ENCODE data around the gene MAML1. TPM values are rescaled to one million over a fixed set of nuclear protein-coding genes. Genes with fewer than 3 reads are reported as not detected.

MAML1 gene
- total and polyA plus RNA-seq, 10 of the 15 experiments (the other 5 are each of a cell fraction or from before 2014, with no cell fraction given) = 0.42 to 23.9 (median 7.3) TPM

GRCh38 chr5:179734536-179735164 is 2.0 kb downstream of the MAML1 start:
- Histone ChIP-seq H3K9me3 (replicated peaks; ENCODE audit: control insufficient read depth, insufficient read depth, low read length) (no peaks in the 10 kb centered on the region), H3K36me3 (ENCODE audit: control insufficient read depth in 2 of 2, insufficient read depth in 2 of 2, low read length in 1 of 2) (peaks cover 0 to 13% of the 10 kb centered on the region in 2 experiments; a peak in 2 of 4 replicates), H3K4me2 (ENCODE audit: control insufficient read depth, insufficient read depth) (peak overlapping the region; percentile 36), H3K27me3 (replicated peaks in 1 of 2; ENCODE audit: control insufficient read depth in 2 of 2, insufficient read depth in 2 of 2, low read length in 1 of 2) (no peaks in the 10 kb centered on the region), H3K4me1 (ENCODE audit: control insufficient read depth, insufficient read depth, low read length) (peaks cover 6% of the 10 kb centered on the region; the same call in 1 of the 2 replicates), H3K4me3 (peak overlapping the region; percentile 84), H4K20me1 (ENCODE audit: control insufficient read depth, insufficient read depth) (no peaks in the 10 kb centered on the region; the same call in 1 of the 2 replicates), H2AFZ (ENCODE audit: control insufficient read depth, low read depth, low read length) (no peak overlapping the region), H3K27ac (ENCODE audit: control insufficient read depth, insufficient read depth) (no peak overlapping the region), H3K79me2 (ENCODE audit: control insufficient read depth, insufficient read depth, low read length) (peaks cover 65% of the 10 kb centered on the region), H3K9ac (ENCODE audit: control insufficient read depth, insufficient read depth, low read length) (no peak overlapping the region; the same call in 1 of the 2 replicates)
- no peak for DNase-seq (ENCODE audit: low read depth, low spot score)
- 76% methylated on average over 12 of the region's 12 CpGs for WGBS (ENCODE audit: insufficient coverage, insufficient replicate concordance, low lambda C conversion rate, missing lambda C conversion rate)
- no peak for ATAC-seq
- ChIA-PET CTCF (interaction anchor here (1.5 kb wide), 1 partner anchor 28 kb away, joined by 5 read pairs; no protein-coding TSS in a partner anchor), RAD21 (ENCODE audit: unreplicated experiment) (no interaction called here), SMC1A (ENCODE audit: uncharacterized antibody, unreplicated experiment) (no interaction called here), POLR2A (interaction anchor here (0.6 kb wide), 1 partner anchor 84 kb away, joined by 3 read pairs; no protein-coding TSS in a partner anchor)
- FAIRE-seq = no peak
- intact Hi-C loops (cut with micrococcal nuclease; ENCODE audit: unreplicated experiment) = no loop called here
- BruUV-seq (replicated peaks) = no TSS peak
- in situ Hi-C loops (cut with MboI) = no loop called here
- TF ChIP-seq FOXK2 (IDR thresholded peaks at IDR 0.05) (no peak), ZSCAN29 (IDR thresholded peaks at IDR 0.05) (no peak), SREBF2 (IDR thresholded peaks at IDR 0.05; ENCODE audit: low read length) (no peak), SMARCA5 (IDR thresholded peaks at IDR 0.05) (no peak), NR2C2 (IDR thresholded peaks at IDR 0.05; ENCODE audit: borderline replicate concordance, control insufficient read depth, insufficient read length, low read depth) (no peak), RCOR1 (conservative IDR thresholded peaks at IDR 0.05; ENCODE audit: low read depth, low read length) (no peak), NFXL1 (IDR thresholded peaks at IDR 0.05; ENCODE audit: borderline replicate concordance) (no peak), EED (IDR thresholded peaks at IDR 0.05; ENCODE audit: low read depth) (no peak), ZNF207 (IDR thresholded peaks at IDR 0.05; ENCODE audit: borderline replicate concordance) (no peak), RFX5 (IDR thresholded peaks at IDR 0.05; ENCODE audit: low read depth, low read length) (no peak), IKZF2 (IDR thresholded peaks at IDR 0.05) (no peak)
- TF ChIP-seq, protein P1, sequence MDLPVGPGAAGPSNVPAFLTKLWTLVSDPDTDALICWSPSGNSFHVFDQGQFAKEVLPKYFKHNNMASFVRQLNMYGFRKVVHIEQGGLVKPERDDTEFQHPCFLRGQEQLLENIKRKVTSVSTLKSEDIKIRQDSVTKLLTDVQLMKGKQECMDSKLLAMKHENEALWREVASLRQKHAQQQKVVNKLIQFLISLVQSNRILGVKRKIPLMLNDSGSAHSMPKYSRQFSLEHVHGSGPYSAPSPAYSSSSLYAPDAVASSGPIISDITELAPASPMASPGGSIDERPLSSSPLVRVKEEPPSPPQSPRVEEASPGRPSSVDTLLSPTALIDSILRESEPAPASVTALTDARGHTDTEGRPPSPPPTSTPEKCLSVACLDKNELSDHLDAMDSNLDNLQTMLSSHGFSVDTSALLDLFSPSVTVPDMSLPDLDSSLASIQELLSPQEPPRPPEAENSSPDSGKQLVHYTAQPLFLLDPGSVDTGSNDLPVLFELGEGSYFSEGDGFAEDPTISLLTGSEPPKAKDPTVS (IDR thresholded peaks at IDR 0.05; ENCODE audit: low read depth, low read length) = no peak
- TF ChIP-seq, protein P2, sequence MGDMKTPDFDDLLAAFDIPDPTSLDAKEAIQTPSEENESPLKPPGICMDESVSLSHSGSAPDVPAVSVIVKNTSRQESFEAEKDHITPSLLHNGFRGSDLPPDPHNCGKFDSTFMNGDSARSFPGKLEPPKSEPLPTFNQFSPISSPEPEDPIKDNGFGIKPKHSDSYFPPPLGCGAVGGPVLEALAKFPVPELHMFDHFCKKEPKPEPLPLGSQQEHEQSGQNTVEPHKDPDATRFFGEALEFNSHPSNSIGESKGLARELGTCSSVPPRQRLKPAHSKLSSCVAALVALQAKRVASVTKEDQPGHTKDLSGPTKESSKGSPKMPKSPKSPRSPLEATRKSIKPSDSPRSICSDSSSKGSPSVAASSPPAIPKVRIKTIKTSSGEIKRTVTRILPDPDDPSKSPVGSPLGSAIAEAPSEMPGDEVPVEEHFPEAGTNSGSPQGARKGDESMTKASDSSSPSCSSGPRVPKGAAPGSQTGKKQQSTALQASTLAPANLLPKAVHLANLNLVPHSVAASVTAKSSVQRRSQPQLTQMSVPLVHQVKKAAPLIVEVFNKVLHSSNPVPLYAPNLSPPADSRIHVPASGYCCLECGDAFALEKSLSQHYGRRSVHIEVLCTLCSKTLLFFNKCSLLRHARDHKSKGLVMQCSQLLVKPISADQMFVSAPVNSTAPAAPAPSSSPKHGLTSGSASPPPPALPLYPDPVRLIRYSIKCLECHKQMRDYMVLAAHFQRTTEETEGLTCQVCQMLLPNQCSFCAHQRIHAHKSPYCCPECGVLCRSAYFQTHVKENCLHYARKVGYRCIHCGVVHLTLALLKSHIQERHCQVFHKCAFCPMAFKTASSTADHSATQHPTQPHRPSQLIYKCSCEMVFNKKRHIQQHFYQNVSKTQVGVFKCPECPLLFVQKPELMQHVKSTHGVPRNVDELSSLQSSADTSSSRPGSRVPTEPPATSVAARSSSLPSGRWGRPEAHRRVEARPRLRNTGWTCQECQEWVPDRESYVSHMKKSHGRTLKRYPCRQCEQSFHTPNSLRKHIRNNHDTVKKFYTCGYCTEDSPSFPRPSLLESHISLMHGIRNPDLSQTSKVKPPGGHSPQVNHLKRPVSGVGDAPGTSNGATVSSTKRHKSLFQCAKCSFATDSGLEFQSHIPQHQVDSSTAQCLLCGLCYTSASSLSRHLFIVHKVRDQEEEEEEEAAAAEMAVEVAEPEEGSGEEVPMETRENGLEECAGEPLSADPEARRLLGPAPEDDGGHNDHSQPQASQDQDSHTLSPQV (IDR thresholded peaks at IDR 0.05) = no peak
- TF ChIP-seq, protein P3, sequence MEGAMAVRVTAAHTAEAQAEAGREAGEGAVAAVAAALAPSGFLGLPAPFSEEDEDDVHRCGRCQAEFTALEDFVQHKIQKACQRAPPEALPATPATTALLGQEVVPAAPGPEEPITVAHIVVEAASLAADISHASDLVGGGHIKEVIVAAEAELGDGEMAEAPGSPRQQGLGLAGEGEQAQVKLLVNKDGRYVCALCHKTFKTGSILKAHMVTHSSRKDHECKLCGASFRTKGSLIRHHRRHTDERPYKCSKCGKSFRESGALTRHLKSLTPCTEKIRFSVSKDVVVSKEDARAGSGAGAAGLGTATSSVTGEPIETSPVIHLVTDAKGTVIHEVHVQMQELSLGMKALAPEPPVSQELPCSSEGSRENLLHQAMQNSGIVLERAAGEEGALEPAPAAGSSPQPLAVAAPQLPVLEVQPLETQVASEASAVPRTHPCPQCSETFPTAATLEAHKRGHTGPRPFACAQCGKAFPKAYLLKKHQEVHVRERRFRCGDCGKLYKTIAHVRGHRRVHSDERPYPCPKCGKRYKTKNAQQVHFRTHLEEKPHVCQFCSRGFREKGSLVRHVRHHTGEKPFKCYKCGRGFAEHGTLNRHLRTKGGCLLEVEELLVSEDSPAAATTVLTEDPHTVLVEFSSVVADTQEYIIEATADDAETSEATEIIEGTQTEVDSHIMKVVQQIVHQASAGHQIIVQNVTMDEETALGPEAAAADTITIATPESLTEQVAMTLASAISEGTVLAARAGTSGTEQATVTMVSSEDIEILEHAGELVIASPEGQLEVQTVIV (IDR thresholded peaks at IDR 0.05; ENCODE audit: borderline replicate concordance, partially characterized antibody) = no peak
- TF ChIP-seq, protein P4, sequence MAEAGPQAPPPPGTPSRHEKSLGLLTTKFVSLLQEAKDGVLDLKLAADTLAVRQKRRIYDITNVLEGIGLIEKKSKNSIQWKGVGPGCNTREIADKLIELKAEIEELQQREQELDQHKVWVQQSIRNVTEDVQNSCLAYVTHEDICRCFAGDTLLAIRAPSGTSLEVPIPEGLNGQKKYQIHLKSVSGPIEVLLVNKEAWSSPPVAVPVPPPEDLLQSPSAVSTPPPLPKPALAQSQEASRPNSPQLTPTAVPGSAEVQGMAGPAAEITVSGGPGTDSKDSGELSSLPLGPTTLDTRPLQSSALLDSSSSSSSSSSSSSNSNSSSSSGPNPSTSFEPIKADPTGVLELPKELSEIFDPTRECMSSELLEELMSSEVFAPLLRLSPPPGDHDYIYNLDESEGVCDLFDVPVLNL (IDR thresholded peaks at IDR 0.05; ENCODE audit: low read depth, low read length) = no peak
